Fibroblast of skin of right quadriceps (primary cell): ENCODE data around the gene SLC9A5.

ENCODE experiments used
- DNase-seq: peaks from one replicate; pipeline ENCODE4 v3.0.0-alpha.2; 2013

Gene SLC9A5

GRCh38 chr16:67213197-67214019, 35.4 kb upstream of the SLC9A5 start:
- no peak for DNase-seq

- no peak for DNase-seq
These were observed 33.1 kb upstream of the SLC9A5 start for GRCh38 chr16:67215706-67216105.

GRCh38 chr16:67216612-67217490, 31.9 kb upstream of the SLC9A5 start:
- no peak for DNase-seq

- DNase-seq = no peak
These were observed 24.8 kb upstream of the SLC9A5 start for GRCh38 chr16:67223992-67224391.

- no peak for DNase-seq
These were observed 22.4 kb upstream of the SLC9A5 start for GRCh38 chr16:67226295-67226803.

- peak; percentile 99 for DNase-seq
These were observed 21.8 kb upstream of the SLC9A5 start, which contains the start of gene TMEM208 for GRCh38 chr16:67226804-67227566. Gene TMEM208 (plus strand): TSS chr16:67227130. CDS start chr16:67227219, 89 bp downstream.

GRCh38 chr16:67227567-67227921, 21.2 kb upstream of the SLC9A5 start:
- no peak for DNase-seq

GRCh38 chr16:67228034-67228785, 20.6 kb upstream of the SLC9A5 start:
- no peak for DNase-seq

GRCh38 chr16:67228905-67229304, 19.9 kb upstream of the SLC9A5 start:
- DNase-seq = no peak

GRCh38 chr16:67229906-67230808, 18.6 kb upstream of the SLC9A5 start:
- DNase-seq = no peak

- DNase-seq = no peak
These were observed 17.7 kb upstream of the SLC9A5 start for GRCh38 chr16:67230809-67231660.

- no peak for DNase-seq
These were observed 15.2 kb upstream of the SLC9A5 start for GRCh38 chr16:67233596-67233995.

- DNase-seq = no peak
These were observed 14.6 kb upstream of the SLC9A5 start for GRCh38 chr16:67234180-67234597.

GRCh38 chr16:67235816-67236562, 12.8 kb upstream of the SLC9A5 start:
- no peak for DNase-seq

- peak; percentile 56 for DNase-seq
These were observed 12.0 kb upstream of the SLC9A5 start for GRCh38 chr16:67236563-67237395.

- no peak for DNase-seq
These were observed 11.1 kb upstream of the SLC9A5 start for GRCh38 chr16:67237396-67238277.

- DNase-seq = no peak
These were observed 10.6 kb upstream of the SLC9A5 start for GRCh38 chr16:67238278-67238575.
